Panc1 (cell line): ENCODE results near the gene ELK3. TPM values are rescaled to one million over a fixed set of nuclear protein-coding genes. Genes with fewer than 3 reads are reported as not detected.

Experiments used
- ATAC-seq: fragments of 200-7000 bp; cut with Tn5 transposase; 2 replicates; pipeline ENCODE4 v1.9.1; 2020; ENCODE audit warnings: mild to moderate bottlenecking, moderate library complexity
- BruUV-seq: library from RNA; stranded (reverse); fragments of 400-500 nt; replicated peaks from 2 replicates; lab custom pipeline; 2021; lab: Mats Ljungman, UMichigan
- CTCF ChIA-PET: fragments of 300-600 bp; sonication (Branson Sonifier 250); formaldehyde crosslinking; loops from one replicate; lab custom pipeline; 2022; ENCODE audit warnings: antibody characterized with exemption; lab: Charles Lee
- POLR2A ChIA-PET: fragments of 300-600 bp; sonication (Branson Sonifier 250); formaldehyde crosslinking; loops from one replicate; lab custom pipeline; 2022; ENCODE audit warnings: antibody characterized with exemption; lab: Charles Lee
- DNase-seq: peaks from one replicate; pipeline ENCODE4 v3.0.0-alpha.2; 2010; ENCODE audit warnings: low read depth, low spot score
- H3K27ac ChIP-seq: 2 replicates; pipeline ENCODE4 v1.5.1; 2011; ENCODE audit warnings: mild to moderate bottlenecking, low read length, inconsistent platforms
- H3K27me3 ChIP-seq: fragments of 200-500 bp; sonication (Bioruptor generic); 2 replicates; pipeline ENCODE4 v1.6.0; 2014; ENCODE audit warnings: low read length, inconsistent platforms; ENCODE audit not compliant: control insufficient read depth, insufficient read depth
- H3K36me3 ChIP-seq: fragments of 200-500 bp; sonication (Bioruptor generic); 2 replicates; pipeline ENCODE4 v1.5.1; 2014; ENCODE audit warnings: inconsistent platforms, mild to moderate bottlenecking, low read length, moderate library complexity; ENCODE audit not compliant: control insufficient read depth, insufficient read depth
- H3K4me1 ChIP-seq: 2 replicates; pipeline ENCODE4 v1.5.1; 2011; ENCODE audit warnings: inconsistent platforms, mild to moderate bottlenecking, low read length, moderate library complexity; ENCODE audit not compliant: control insufficient read depth, insufficient read depth
- H3K4me3 ChIP-seq, 2 experiments: 2 replicates each; pipeline ENCODE4 v1.5.1; 2011 to 2012; ENCODE audit warnings: low read depth in 2 of 2, low read length in 2 of 2, mild to moderate bottlenecking in 2 of 2, inconsistent platforms in 1 of 2, moderate library complexity in 1 of 2
- H3K9me3 ChIP-seq: fragments of 200-500 bp; sonication (Bioruptor generic); 2 replicates; pipeline ENCODE4 v1.5.1; 2014; ENCODE audit warnings: low read depth, mild to moderate bottlenecking, inconsistent platforms, low read length, moderate library complexity; ENCODE audit not compliant: control insufficient read depth, insufficient read depth
- CTCF ChIP-seq: fragments of 450-650 bp; IDR thresholded peaks from 2 replicates; pipeline ENCODE4 v1.5.1; 2017; ENCODE audit warnings: mild to moderate bottlenecking
- POLR2AphosphoS5 ChIP-seq: IDR thresholded peaks from 2 replicates; pipeline ENCODE4 v1.6.1; 2012; ENCODE audit warnings: mild to moderate bottlenecking, low read depth, low read length, moderate library complexity
- REST ChIP-seq, 2 experiments: IDR thresholded peaks; 2 replicates each; pipeline ENCODE4 v1.6.1; 2011 to 2012; ENCODE audit warnings: low read depth in 2 of 2, control low read depth in 1 of 2, low read length in 1 of 2, mild to moderate bottlenecking in 1 of 2, moderate library complexity in 1 of 2; ENCODE audit not compliant: insufficient read depth in 1 of 2
- SIN3A ChIP-seq: IDR thresholded peaks from 2 replicates; pipeline ENCODE4 v1.6.1; 2012; ENCODE audit warnings: low read depth, mild to moderate bottlenecking, low read length, moderate library complexity, borderline replicate concordance; ENCODE audit not compliant: insufficient read depth
- TCF7L2 ChIP-seq: IDR thresholded peaks from 2 replicates; pipeline ENCODE4 v1.6.1; 2011; ENCODE audit warnings: mild to moderate bottlenecking, low read depth, low read length, inconsistent platforms
- in situ Hi-C: cut with HindIII; loops from 2 replicates; pipeline ENCODE4 v1.10.0; 2016; ENCODE audit warnings: low sequenced_read_pairs, low pct_unique_long_range_greater_than_20kb
- intact Hi-C: fragments of 100-400 bp; cut with micrococcal nuclease; formaldehyde crosslinking; loops from one replicate; pipeline ENCODE4 v1.10.0; 2022; ENCODE audit not compliant: unreplicated experiment
- total RNA-seq: library from RNA; stranded (reverse); gene quantifications from one replicate; pipeline ENCODE4 v1.2.1, GENCODE V29; 2021; ENCODE audit not compliant: unreplicated experiment

Gene ELK3
- total RNA-seq, 1 experiment from 2014 or later: 25.1 TPM

GRCh38 chr12:96240656-96241055 is 46.5 kb downstream of the ELK3 start:
- ChIA-PET POLR2A (no interaction called here), CTCF (no interaction called here)
- Histone ChIP-seq H3K9me3 (no peaks in the 10 kb centered on the region), H3K4me1 (peaks cover 3% of the 10 kb centered on the region; the same call in 1 of the 2 replicates), H3K4me3 (no peak overlapping the region), H3K27ac (no peak overlapping the region), H3K27me3 (no peaks in the 10 kb centered on the region), H3K36me3 (no peaks in the 10 kb centered on the region)
- BruUV-seq: no TSS peak
- in situ Hi-C loops: no loop called here
- TF ChIP-seq SIN3A (no peak), REST (IDR thresholded peaks at IDR 0.05; ENCODE audit: insufficient read depth in 1 of 2, low read depth in 2 of 2, low read length in 1 of 2) (no peak), CTCF (no peak), TCF7L2 (no peak), POLR2AphosphoS5 (no peak)
- intact Hi-C loops: no loop called here
- no peak for DNase-seq
- no peak for ATAC-seq

- Histone ChIP-seq H3K4me3 (no peak overlapping the region), H3K9me3 (no peaks in the 10 kb centered on the region), H3K36me3 (no peaks in the 10 kb centered on the region), H3K27ac (no peak overlapping the region), H3K4me1 (peaks cover 3% of the 10 kb centered on the region; the same call in 1 of the 2 replicates), H3K27me3 (no peaks in the 10 kb centered on the region)
- no peak for TF ChIP-seq POLR2AphosphoS5
- TF ChIP-seq CTCF: no peak
- no peak for TF ChIP-seq TCF7L2
- no peak for TF ChIP-seq SIN3A
- no peak for TF ChIP-seq REST (IDR thresholded peaks at IDR 0.05; ENCODE audit: insufficient read depth in 1 of 2, low read depth in 2 of 2, low read length in 1 of 2)
- intact Hi-C loops (no loop called here), in situ Hi-C loops (no loop called here)
- ChIA-PET CTCF (interaction anchor here (0.5 kb wide), 1 partner anchor 127 kb away, joined by 3 read pairs; no protein-coding TSS in a partner anchor), POLR2A (no interaction called here)
- DNase-seq: no peak
- BruUV-seq: no TSS peak
- no peak for ATAC-seq
Observed at GRCh38 chr12:96241431-96241830, 47.3 kb downstream of the ELK3 start.
